ENCODE results near the gene ZDHHC1. TPM values are rescaled to one million over a fixed set of nuclear protein-coding genes. Genes with fewer than 3 reads are reported as not detected.
A peak's percentile ranks its signal among the peaks of the same experiment; 100 is the strongest.

ZDHHC1 gene
- total and polyA plus RNA-seq, 5 experiments from 2014 or later = 0.18 to 0.52 (median 0.28) TPM; not detected in 1

DNA sequence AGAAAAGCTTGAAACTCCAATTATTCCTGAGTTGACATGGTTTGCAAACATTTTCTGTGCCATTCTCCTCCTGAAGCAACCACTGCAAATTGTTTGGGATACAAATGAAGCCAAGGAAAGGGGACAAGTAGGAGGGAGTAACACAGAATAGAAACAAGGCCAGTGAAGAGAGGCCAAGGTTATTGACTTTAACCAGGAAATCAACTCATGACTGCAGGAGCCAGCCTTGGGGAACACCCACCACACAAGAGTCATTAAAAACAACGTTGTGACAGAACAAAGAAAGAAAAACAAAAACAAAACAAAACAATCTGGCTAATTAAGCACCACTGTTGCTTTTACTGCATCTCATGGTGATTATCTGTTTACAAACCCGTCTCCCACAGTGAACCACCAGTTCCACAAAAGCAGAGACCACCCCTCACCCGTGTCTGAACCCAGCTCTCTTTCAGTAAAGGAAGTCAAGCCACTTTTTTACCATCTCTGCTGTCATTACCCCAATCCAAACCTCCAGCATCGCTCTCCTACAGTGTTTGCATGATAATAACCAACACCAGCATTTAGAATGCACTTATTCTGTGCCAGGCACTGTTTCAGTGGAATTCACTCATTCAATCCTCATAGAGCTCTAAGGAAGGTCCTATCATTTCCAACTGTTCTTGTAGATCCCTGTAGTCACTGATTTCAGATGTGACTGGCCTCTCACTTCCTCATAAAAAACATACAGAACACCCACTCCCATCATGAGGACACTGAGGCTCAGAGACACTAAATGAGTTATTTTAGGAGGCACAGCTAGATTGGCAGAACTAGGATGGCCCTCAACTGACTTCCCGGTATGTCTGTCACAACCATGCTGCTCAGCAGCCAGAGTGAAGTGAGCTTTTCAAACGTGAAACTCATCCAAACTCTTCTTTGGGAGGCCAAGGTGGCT is 2.0 kb downstream of the ZDHHC1 start:
- POLR2A ChIA-PET = no interaction called here
- DNase-seq (no peak), ATAC-seq (no peak)
- Mint-ChIP-seq H3K9me3 (no peaks in the 10 kb centered on the region), H3K4me1 (peaks cover 7 to 13% (median 8%) of the 10 kb centered on the region in 4 donors), H3K27ac (no peak overlapping the region), H3K4me3 (peak overlapping the region in 1 of 10 donors; percentile 7), H3K36me3 (no peaks in the 10 kb centered on the region), H3K27me3 (peaks cover 10 to 25% (median 14%) of the 10 kb centered on the region in 5 donors)

DNA sequence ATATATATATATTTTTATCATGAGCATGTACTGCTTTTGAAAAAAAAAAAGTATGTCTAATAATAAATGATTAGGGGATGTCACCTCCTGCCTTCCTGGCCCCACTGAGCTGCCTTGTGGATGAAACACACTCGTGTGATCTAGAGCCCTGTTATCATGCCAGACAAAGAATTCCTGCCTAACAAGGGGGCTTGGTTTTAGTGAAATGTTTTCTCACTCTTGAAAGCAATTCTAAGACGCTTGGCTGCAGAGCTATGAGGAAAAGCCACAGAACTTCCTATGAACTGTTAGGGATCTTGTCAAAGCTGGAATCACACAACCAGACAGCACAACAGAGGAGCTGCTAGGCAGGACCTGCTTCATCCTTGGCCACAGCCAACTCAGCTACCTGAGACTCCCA is 4.0 kb downstream of the ZDHHC1 start:
- POLR2A ChIA-PET = interaction anchor here (0.7 kb wide), 1 partner anchor 62 kb away, joined by 3 read pairs; no protein-coding TSS in a partner anchor
- DNase-seq = no peak
- Mint-ChIP-seq H3K36me3 (no peaks in the 10 kb centered on the region), H3K4me1 (peaks cover 7 to 13% (median 8%) of the 10 kb centered on the region in 4 donors), H3K4me3 (no peak overlapping the region), H3K27me3 (peaks cover 8 to 17% (median 10%) of the 10 kb centered on the region in 5 donors), H3K27ac (no peak overlapping the region), H3K9me3 (no peaks in the 10 kb centered on the region)
- no peak for ATAC-seq

DNA sequence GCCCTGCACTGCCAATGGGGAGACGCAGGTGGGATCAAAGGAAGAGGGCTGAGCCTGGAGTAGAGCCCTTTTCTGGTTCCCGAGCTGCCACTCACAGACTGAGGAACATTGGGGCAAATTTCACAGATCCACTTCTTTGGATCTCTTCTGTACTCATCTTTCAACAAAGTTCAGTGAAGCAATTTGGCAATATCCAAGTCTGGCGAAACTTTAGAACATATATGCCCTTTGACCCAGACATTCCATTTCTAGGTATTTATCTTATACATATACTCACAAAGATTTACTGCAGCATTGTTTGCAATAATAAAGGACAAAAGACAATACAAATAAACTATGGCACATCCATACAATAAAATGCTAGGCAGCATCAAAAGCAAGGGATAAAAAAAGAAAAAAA is 4.9 kb downstream of the ZDHHC1 start:
- no peaks in the 10 kb centered on the region for H3K36me3 Mint-ChIP-seq
- peaks cover 2 to 8% (median 4%) of the 10 kb centered on the region in 5 donors for H3K27me3 Mint-ChIP-seq
- ATAC-seq (no peak), DNase-seq (no peak)
- H3K27ac Mint-ChIP-seq = peak overlapping the region in 1 of 10 donors; percentile 22
- no peaks in the 10 kb centered on the region for H3K9me3 Mint-ChIP-seq
- H3K4me1 Mint-ChIP-seq = peaks cover 3 to 7% (median 4%) of the 10 kb centered on the region in 4 donors
- POLR2A ChIA-PET = no interaction called here
- no peak overlapping the region for H3K4me3 Mint-ChIP-seq

DNA sequence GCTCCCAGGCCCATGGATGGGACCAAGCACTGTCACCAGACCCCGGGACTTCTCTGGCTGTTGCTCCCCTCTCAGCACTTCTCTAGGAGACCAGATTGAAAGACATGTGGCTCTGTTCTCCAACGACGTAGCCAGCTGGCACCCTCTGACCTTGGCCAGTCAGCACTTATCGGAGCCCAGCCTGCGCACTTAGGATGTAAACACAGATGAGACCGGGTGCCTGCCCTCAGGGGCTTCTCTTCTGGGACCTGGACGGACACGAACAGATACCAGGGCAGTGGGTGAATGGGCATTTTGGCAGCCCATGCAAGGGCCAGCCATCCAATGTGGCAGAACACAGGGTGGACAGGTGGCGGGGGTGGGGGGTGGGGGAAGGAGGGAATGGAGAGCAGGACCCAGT is 6.6 kb downstream of the ZDHHC1 start:
- no peaks in the 10 kb centered on the region for H3K36me3 Mint-ChIP-seq
- H3K4me3 Mint-ChIP-seq = peak overlapping the region in 1 of 10 donors; percentile 20
- ATAC-seq = no peak
- H3K27me3 Mint-ChIP-seq = peaks cover 0 to 6% (median 4%) of the 10 kb centered on the region in 5 donors
- POLR2A ChIA-PET = no interaction called here
- no peaks in the 10 kb centered on the region for H3K9me3 Mint-ChIP-seq
- no peak for DNase-seq
- peaks cover 0 to 3% (median 0%) of the 10 kb centered on the region in 4 donors for H3K4me1 Mint-ChIP-seq
- no peak overlapping the region for H3K27ac Mint-ChIP-seq

DNA sequence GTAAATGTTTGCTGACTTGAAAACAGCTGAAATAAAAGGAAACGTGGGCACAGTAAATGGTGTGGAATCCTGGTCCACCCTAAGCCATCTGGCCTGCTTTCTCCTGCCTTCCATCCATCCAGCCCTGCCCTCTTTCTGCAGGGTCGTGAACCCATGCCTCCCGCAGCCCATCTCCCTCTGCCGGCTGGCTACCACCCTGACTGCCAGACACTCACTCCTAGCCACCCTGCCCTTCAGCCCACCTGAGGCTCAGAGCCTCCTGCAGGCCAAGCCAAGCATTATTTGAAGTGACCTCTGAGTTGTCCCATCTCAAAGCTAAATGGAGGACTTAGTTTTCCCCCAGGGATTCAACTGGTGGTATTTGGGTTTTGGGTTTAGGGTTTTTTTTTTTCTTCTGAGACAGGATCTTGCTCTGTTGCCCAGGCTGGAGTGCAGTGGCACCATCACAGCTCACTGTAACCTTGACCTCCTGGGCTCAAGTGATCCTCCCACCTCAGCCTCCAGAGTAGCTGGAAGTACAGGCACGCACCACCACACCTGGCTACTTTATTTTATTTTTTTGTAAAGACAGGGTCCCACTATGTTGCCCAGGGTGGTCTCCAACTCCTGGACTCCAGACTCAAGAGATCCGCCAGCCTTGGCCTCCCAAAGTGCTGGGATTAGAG is 8.4 kb downstream of the ZDHHC1 start:
- POLR2A ChIA-PET = no interaction called here
- H3K4me3 Mint-ChIP-seq = no peak overlapping the region

DNA sequence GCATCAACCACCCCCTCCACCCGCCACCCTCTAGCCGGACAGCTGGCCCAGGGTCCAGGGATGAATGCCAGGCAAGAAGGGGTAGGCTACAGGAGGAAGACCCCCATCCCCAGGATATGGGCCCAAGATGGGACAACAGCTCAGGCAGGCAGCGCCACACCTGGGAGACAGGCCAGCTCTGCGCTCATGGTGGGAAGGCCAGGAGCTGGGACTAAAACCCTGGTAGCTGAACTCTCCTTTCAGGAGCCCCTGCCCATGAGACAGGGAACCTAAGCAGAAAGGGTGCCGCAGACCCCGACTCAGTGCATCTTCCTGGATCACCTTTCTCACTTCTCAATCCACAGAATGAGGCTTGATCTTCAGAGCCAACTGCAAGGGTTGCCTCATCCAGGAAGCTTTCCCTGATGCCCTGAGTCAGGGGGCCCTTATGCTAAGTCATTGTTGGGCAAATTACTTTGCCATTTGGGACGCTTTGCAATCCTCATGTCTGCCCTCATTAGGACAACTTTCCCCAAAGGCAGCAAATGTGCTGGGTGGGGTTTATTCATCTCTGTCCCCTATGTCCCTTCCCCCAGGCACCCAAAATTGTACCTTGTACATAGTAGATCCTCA is 9.0 kb downstream of the ZDHHC1 start:
- Mint-ChIP-seq H3K9me3 (no peaks in the 10 kb centered on the region), H3K27ac (no peak overlapping the region), H3K4me1 (no peaks in the 10 kb centered on the region), H3K36me3 (no peaks in the 10 kb centered on the region), H3K27me3 (peaks cover 0 to 8% (median 2%) of the 10 kb centered on the region in 5 donors), H3K4me3 (no peak overlapping the region)
- DNase-seq (no peak), ATAC-seq (no peak)
- POLR2A ChIA-PET = interaction anchor here (1.3 kb wide), 1 partner anchor 964 kb away, joined by 3 read pairs; no protein-coding TSS in a partner anchor

More for the DNA sequence above, 8.4 kb downstream of the ZDHHC1 start:
- no peaks in the 10 kb centered on the region for H3K36me3 Mint-ChIP-seq
- peak overlapping the region in 1 of 10 donors; percentile 85 for H3K27ac Mint-ChIP-seq
- DNase-seq = no peak
- no peaks in the 10 kb centered on the region for H3K4me1 Mint-ChIP-seq
- ATAC-seq = no peak
- H3K9me3 Mint-ChIP-seq = no peaks in the 10 kb centered on the region
- H3K27me3 Mint-ChIP-seq = peaks cover 0 to 9% (median 2%) of the 10 kb centered on the region in 5 donors

DNA sequence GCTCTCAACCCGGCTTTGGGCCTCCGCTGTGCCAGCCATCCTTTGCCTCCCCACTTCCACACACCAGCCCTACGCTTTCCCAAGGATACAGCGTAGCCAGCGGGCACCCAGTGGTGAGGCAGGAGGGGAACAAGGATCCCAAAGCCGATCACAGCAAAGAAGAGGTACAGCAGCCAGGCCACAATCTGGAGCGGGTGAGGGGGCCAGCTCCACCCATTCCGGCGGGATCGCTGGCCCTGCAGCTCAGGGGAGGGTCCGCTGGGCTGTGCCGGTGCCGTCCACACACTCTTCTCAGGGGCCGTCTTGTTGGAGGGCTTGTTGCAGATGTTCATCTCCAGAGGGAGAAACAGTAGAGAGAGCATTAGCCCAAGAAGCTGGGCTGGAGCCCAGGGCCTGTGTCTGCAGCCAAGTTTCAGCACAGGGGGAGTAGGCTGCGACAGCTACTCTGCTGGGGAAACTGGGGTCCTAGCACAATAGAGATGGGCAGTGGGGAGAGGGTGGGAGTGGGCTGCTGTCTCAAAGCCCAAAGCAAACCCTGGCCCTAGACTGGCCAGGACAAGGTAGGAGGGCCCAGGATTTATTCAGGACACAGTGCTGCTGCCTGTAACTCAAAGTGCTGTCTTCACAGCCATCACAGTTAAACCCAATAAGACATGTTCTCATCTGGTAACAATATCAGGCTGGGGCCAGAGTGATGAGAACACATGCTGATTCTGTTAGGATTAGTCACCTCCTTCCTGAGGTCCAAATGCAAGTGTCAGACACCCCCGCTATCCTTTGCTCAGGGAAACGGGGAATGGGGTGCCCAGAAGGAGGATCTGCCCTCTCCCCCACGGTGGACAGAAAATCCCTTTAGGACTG is 9.9 kb downstream of the ZDHHC1 start:
- peak overlapping the region in 1 of 10 donors; percentile 51 for H3K27ac Mint-ChIP-seq
- peaks cover 0 to 12% (median 5%) of the 10 kb centered on the region in 5 donors for H3K27me3 Mint-ChIP-seq
- ATAC-seq = no peak
- H3K4me1 Mint-ChIP-seq = no peaks in the 10 kb centered on the region
- no peaks in the 10 kb centered on the region for H3K9me3 Mint-ChIP-seq
- no peak for DNase-seq
- POLR2A ChIA-PET = interaction anchor here (1.3 kb wide), 1 partner anchor 965 kb away, joined by 3 read pairs; no protein-coding TSS in a partner anchor
- no peak overlapping the region for H3K4me3 Mint-ChIP-seq
- no peaks in the 10 kb centered on the region for H3K36me3 Mint-ChIP-seq

DNA sequence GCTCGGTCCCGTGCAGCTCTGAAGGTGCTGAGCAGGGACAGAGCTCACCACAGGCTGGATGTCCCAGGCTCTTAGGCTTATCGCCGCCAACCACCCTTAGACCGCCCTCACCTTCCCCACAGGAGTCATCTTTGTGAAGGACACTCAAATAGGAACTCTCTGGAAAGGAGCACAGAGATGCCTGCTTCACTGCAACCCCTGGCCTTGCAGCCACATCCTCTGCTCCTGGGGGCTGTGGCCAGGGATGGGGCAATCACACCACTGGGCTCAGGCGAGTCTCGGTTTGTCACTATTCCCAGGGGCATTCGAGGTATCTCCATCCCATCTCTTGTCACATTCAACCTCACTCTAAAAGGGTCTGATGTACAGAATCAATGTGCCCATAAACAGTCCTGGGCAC is 10.9 kb downstream of the ZDHHC1 start:
- POLR2A ChIA-PET = no interaction called here
- Mint-ChIP-seq H3K27ac (no peak overlapping the region), H3K4me3 (no peak overlapping the region), H3K4me1 (no peaks in the 10 kb centered on the region), H3K9me3 (no peaks in the 10 kb centered on the region), H3K27me3 (peaks cover 0 to 15% (median 5%) of the 10 kb centered on the region in 5 donors), H3K36me3 (no peaks in the 10 kb centered on the region)
- ATAC-seq (no peak), DNase-seq (no peak)

DNA sequence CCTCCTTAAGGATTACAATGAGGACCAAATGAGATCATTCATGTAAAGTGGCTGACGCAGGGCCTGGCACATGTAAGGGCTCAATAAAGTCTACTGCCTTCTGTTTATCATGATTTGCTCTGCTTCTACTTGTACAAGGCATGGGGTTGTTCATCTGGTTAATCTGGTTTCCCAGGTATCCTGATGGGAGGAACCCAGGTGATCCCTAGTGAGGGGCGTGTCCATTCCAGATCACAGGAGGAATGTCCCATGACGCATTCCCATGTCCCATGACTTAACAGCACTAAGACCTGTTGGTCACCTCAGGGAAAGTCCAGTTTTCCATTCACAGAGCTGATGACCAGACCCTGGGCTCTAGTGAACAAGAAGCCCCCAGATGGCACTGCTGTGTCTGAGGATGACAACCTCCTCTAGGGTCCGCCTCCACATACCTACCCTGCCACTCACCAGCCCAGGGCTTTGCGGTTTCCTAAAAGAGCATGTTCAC is 11.5 kb downstream of the ZDHHC1 start:
- ATAC-seq (no peak), DNase-seq (no peak)
- Mint-ChIP-seq H3K9me3 (no peaks in the 10 kb centered on the region), H3K27ac (no peak overlapping the region), H3K4me3 (no peak overlapping the region), H3K27me3 (peaks cover 0 to 15% (median 5%) of the 10 kb centered on the region in 5 donors), H3K4me1 (no peaks in the 10 kb centered on the region), H3K36me3 (no peaks in the 10 kb centered on the region)
- POLR2A ChIA-PET = no interaction called here

DNA sequence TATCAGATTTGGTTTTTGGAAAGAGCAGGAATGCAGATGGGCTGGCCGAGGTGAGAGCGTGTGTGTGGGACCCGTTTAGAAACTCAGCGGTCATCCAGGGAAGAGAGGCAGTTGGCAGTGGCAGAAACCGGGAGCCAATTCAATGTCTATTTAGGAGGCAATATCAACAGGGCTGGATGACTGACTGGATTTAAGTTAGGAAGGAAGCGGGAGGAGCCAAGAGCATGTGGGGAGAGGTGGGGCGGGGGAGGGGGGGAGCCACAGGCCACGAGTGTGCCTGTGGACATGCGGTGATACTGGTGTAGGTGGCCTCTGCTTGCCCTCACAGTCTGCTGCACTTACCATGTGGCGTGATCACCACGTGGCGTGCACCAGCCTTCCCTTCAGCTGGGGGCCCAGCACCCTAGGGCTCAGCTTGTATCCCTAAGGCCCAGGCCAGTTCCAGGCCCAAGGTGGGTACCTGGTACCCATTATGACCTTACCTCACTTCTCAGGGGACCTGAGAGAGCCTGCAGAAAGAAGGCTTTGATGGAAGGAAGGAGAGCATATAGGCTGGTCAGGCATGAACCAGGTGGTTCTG is 12.2 kb downstream of the ZDHHC1 start:
- peaks cover 0 to 15% (median 5%) of the 10 kb centered on the region in 5 donors for H3K27me3 Mint-ChIP-seq
- POLR2A ChIA-PET = no interaction called here
- H3K4me1 Mint-ChIP-seq = no peaks in the 10 kb centered on the region
- DNase-seq (no peak), ATAC-seq (no peak)
- H3K36me3 Mint-ChIP-seq = no peaks in the 10 kb centered on the region
- H3K27ac Mint-ChIP-seq = no peak overlapping the region
- H3K9me3 Mint-ChIP-seq = no peaks in the 10 kb centered on the region
- no peak overlapping the region for H3K4me3 Mint-ChIP-seq

DNA sequence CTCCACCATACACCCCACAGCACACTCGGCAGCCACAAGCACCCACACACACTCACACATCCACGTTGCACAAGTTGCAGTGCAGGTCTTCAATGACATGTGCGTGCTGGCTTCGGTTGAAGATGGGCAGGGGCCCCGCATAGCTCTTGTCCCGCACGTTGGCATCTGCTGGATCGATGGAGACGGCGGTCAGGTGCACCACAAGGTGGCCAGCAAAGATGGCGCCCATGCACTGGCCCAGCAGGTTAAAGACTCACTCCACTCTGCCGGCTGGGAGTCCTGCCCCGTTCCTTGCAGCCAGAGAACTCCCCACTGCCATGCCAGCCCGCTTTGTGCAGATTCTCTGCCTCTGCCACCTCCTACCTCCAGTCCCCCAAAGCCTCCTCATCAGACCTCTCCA is 15.4 kb downstream of the ZDHHC1 start:
- POLR2A ChIA-PET = no interaction called here
- DNase-seq = no peak
- Mint-ChIP-seq H3K36me3 (no peaks in the 10 kb centered on the region), H3K4me1 (no peaks in the 10 kb centered on the region), H3K27me3 (peaks cover 0 to 29% (median 7%) of the 10 kb centered on the region in 5 donors), H3K9me3 (no peaks in the 10 kb centered on the region), H3K27ac (no peak overlapping the region), H3K4me3 (no peak overlapping the region)
- ATAC-seq = no peak

All from naive thymus-derived CD8-positive, alpha-beta T cell (primary cell).